ENCODE results near the gene WDR55. TPM values are rescaled to one million over a fixed set of nuclear protein-coding genes. Genes with fewer than 3 reads are reported as not detected.

The WDR55 gene
- total and polyA plus RNA-seq, 2 of the 4 experiments (the other 2 are of a cell fraction): 19.0 to 20.4 TPM

GRCh38 chr5:140631036-140631417, 33.7 kb upstream of the WDR55 start:
- Histone ChIP-seq H2AK5ac (ENCODE audit: low read depth, low read length) (no peak overlapping the region), H3K18ac (ENCODE audit: low read depth, low read length) (no peak overlapping the region), H4K91ac (ENCODE audit: insufficient read depth, low read depth, low read length) (no peak overlapping the region), H3K27me3 (ENCODE audit: control insufficient read depth, insufficient read depth, low read length) (peaks cover 16% of the 10 kb centered on the region), H3K9me3 (ENCODE audit: control insufficient read depth, insufficient read depth, low read length) (no peaks in the 10 kb centered on the region; the same call in 1 of the 2 replicates), H3K36me3 (ENCODE audit: control insufficient read depth, insufficient read depth, low read length) (no peaks in the 10 kb centered on the region), H3K4ac (ENCODE audit: low read depth, low read length) (no peak overlapping the region), H2BK15ac (ENCODE audit: low read depth, low read length) (no peak overlapping the region), H3K4me3 (ENCODE audit: insufficient read depth, low read depth, low read length) (no peak overlapping the region), H3K9ac (ENCODE audit: low read depth, low read length) (no peak overlapping the region), H4K5ac (ENCODE audit: low read depth, low read length) (no peak overlapping the region), H2BK20ac (ENCODE audit: low read depth, low read length) (no peak overlapping the region), H2AFZ (replicated peaks; ENCODE audit: low read length, poor library complexity) (no peak overlapping the region), H3K79me1 (ENCODE audit: low read depth in 1 of 2, low read length in 2 of 2) (no peaks in the 10 kb centered on the region), H3K27ac (ENCODE audit: insufficient read depth, low read length) (no peak overlapping the region), H3K4me2 (ENCODE audit: low read depth, low read length) (no peak overlapping the region), H3K4me1 (ENCODE audit: control insufficient read depth, insufficient read depth, low read length) (peaks cover 5% of the 10 kb centered on the region; the same call in 1 of the 2 replicates), H3K14ac (replicated peaks; ENCODE audit: low read depth, low read length) (no peak overlapping the region), H2BK5ac (ENCODE audit: low read depth, low read length, poor library complexity, severe bottlenecking) (no peak overlapping the region), H2AK9ac (replicated peaks; ENCODE audit: low read depth, low read length, poor library complexity) (no peak overlapping the region), H3K9me1 (ENCODE audit: insufficient read depth, low read length) (no peaks in the 10 kb centered on the region), H4K20me1 (ENCODE audit: insufficient read depth, low read length) (no peaks in the 10 kb centered on the region), H3K23ac (ENCODE audit: low read depth, low read length) (no peak overlapping the region), H2BK120ac (ENCODE audit: low read depth, low read length) (no peak overlapping the region), H4K8ac (ENCODE audit: low read depth in 2 of 2, low read length in 2 of 2) (no peak overlapping the region), H3K56ac (ENCODE audit: extremely low read depth, insufficient read depth, low read length) (no peak overlapping the region)
- DNase-seq: no peak
- intact Hi-C loops (cut with micrococcal nuclease) (loop anchor here (10.0 kb wide), 1 partner anchor 386 kb away; no protein-coding TSS in a partner anchor), in situ Hi-C loops (cut with MboI; ENCODE audit: low sequenced_read_pairs) (no loop called here), dilution Hi-C loops (cut with HindIII; ENCODE audit: low sequenced_read_pairs, unreplicated experiment) (no loop called here)
- ATAC-seq (ENCODE audit: low read depth): no peak
- CTCF ChIA-PET: no interaction called here
- POLR2A ChIA-PET (ENCODE audit: unreplicated experiment): interaction anchor here (0.6 kb wide), 1 partner anchor 957 kb away, joined by 9 read pairs; no protein-coding TSS in a partner anchor
- BruUV-seq (replicated peaks): no TSS peak
- TF ChIP-seq NFE2L2 (IDR thresholded peaks at IDR 0.05; ENCODE audit: low read depth, low read length) (no peak), POLR2A (IDR thresholded peaks at IDR 0.05; ENCODE audit: low read depth, low read length) (no peak), MXI1 (IDR thresholded peaks at IDR 0.05; ENCODE audit: borderline replicate concordance, low read depth, low read length) (no peak), BHLHE40 (IDR thresholded peaks at IDR 0.05; ENCODE audit: low read depth, low read length) (no peak), RAD21 (IDR thresholded peaks at IDR 0.05; ENCODE audit: low read length) (no peak), MAFK (IDR thresholded peaks at IDR 0.05; ENCODE audit: low read depth, low read length) (no peak), RFX5 (IDR thresholded peaks at IDR 0.05; ENCODE audit: low read depth, low read length) (no peak), RCOR1 (IDR thresholded peaks at IDR 0.05; ENCODE audit: insufficient replicate concordance, low read length) (no peak), CEBPB (IDR thresholded peaks at IDR 0.05; ENCODE audit: low read depth, low read length) (no peak)
- WGBS, 2 experiments (ENCODE audit: extremely low coverage in 2 of 2, insufficient read length in 1 of 2): 67% methylated on average over 1 of the region's 4 CpGs; no CpG with 5 or more reads in 1 of the 2 experiments
